Kidney (tissue), 14 donors: Measurements from ENCODE around the gene ZNF280B. TPM values are rescaled to one million over a fixed set of nuclear protein-coding genes. Genes with fewer than 3 reads are reported as not detected.
"Not testable (repeated sequence)": the region's sequence is repeated elsewhere in the genome, so short reads cannot be mapped to it uniquely, and the experiment has no call there.

Experiments
- DNase-seq, 5 donors: peaks; one replicate each; pipeline ENCODE4 v3.0.0-alpha.2; 2013 to 2020
- FAIRE-seq: peaks from 2 replicates; lab custom pipeline; 2012; peaks lifted over from hg19 to GRCh38; lab: Jason Lieb, UNC
- H3K27ac ChIP-seq, 2 donors: one replicate each; pipeline ENCODE4 v1.7.0; 2013; ENCODE audit warnings: low read depth in 2 of 2, low read length in 2 of 2, inconsistent platforms in 1 of 2
- H3K27me3 ChIP-seq: one replicate; pipeline ENCODE4 v1.7.1; 2013; ENCODE audit warnings: low read length, inconsistent platforms; ENCODE audit not compliant: control insufficient read depth, insufficient read depth
- H3K36me3 ChIP-seq, 3 donors: one replicate each; pipeline versions ENCODE4 v1.7.0 to v1.7.1; 2013; ENCODE audit warnings: low read length in 3 of 3, control low read depth in 1 of 3, inconsistent platforms in 1 of 3; ENCODE audit not compliant: insufficient read depth in 3 of 3, control insufficient read depth in 2 of 3
- H3K4me1 ChIP-seq, 3 donors: one replicate each; pipeline versions ENCODE4 v1.7.0 to v1.7.1; 2013; ENCODE audit warnings: low read length in 3 of 3, inconsistent platforms in 1 of 3, low read depth in 1 of 3; ENCODE audit not compliant: control insufficient read depth in 2 of 3, insufficient read depth in 2 of 3
- H3K4me3 ChIP-seq, 3 donors: one replicate each; pipeline versions ENCODE4 v1.7.0 to v1.8.1; 2013; ENCODE audit warnings: low read length in 3 of 3, control low read depth in 1 of 3, inconsistent platforms in 1 of 3
- H3K9ac ChIP-seq, 3 donors: one replicate each; pipeline versions ENCODE4 v1.7.0 to v1.7.1; 2013; ENCODE audit warnings: low read length in 3 of 3, control low read depth in 1 of 3, inconsistent platforms in 1 of 3
- H3K9me3 ChIP-seq, 3 donors: one replicate each; pipeline versions ENCODE4 v1.7.0 to v1.7.1; 2013; ENCODE audit warnings: low read length in 3 of 3, control low read depth in 1 of 3, inconsistent platforms in 1 of 3; ENCODE audit not compliant: control insufficient read depth in 2 of 3, insufficient read depth in 1 of 3
- CTCF ChIP-seq: IDR thresholded peaks from 3 replicates; pipeline ENCODE4 v1.5.1; 2012; ENCODE audit warnings: mild to moderate bottlenecking, moderate library complexity, borderline replicate concordance; ENCODE audit not compliant: insufficient read depth; ENCODE audit errors: extremely low read depth
- intact Hi-C: fragments of 100-400 bp; cut with DNase I; formaldehyde crosslinking; loops from one replicate; pipeline ENCODE4 v1.11.1; 2022
- polyA plus RNA-seq: library from polyadenylated mRNA; stranded (reverse); fragments of 350-450 nt; fragmentation: Illumina TruSeq; extraction: RNeasy Lipid Tissue Mini Kit (QIAGEN cat#74804); gene quantifications from one replicate; pipeline ENCODE4 v1.2.3, GENCODE V29; 2014; ENCODE audit warnings: low read depth, low replicate concordance; ENCODE audit not compliant: insufficient read depth
- total RNA-seq: library from RNA; stranded (reverse); fragmentation: NEBNext Ultra II Directional; extraction: Animal tissue kit (Norgen Biotek cat#: 25700); gene quantifications from one replicate; pipeline ENCODE4 v1.2.1, GENCODE V29; 2021
- donor health status: control.
- donor health status: control.
- donor health status: control.
- donor health status: control.
- donor health status: control.
- donor health status: DM: yes; HTN: yes; CAD: no.
- donor health status: Normal renal cell carcinoma (clear cell type).

Gene ZNF280B
- total and polyA plus RNA-seq, 2 donors from 2014 or later, result 0.26 to 1.0 TPM

- TF ChIP-seq CTCF, result no peak
- H3K4me1 ChIP-seq, result no peaks in the 10 kb centered on the region
- no peak overlapping the region for H3K9ac ChIP-seq
- no peak overlapping the region for H3K27ac ChIP-seq
- H3K27me3 ChIP-seq, result no peaks in the 10 kb centered on the region
- no peak overlapping the region for H3K4me3 ChIP-seq
- FAIRE-seq (no peak), DNase-seq (no peak)
- no peaks in the 10 kb centered on the region for H3K36me3 ChIP-seq
- H3K9me3 ChIP-seq, result no peaks in the 10 kb centered on the region
- intact Hi-C loops, result no loop called here
These were observed 8.4 kb upstream of the ZNF280B start for GRCh38 chr22:22516992-22517391.

DNA sequence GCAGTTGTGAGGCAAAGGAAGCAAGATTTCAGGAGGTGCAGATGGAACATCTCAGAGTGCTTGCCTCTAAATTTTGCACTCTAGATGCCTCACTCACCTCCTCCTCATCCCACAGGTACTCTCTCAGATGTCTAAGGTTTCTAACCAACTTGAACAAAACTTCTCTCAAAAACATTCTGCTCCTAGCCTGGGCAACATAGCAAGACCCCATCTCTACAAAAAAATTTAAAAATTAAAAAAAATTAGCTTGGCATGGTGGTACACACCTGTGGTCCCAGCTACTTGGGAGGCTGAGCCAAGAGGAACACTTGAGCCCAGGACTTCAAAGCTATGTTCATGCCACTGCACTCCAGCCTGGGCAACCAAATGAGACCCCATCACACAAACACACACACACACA is 7.3 kb upstream of the ZNF280B start:
- Histone ChIP-seq H3K9me3 (no peaks in the 10 kb centered on the region), H3K4me1 (no peaks in the 10 kb centered on the region), H3K27ac (no peak overlapping the region), H3K4me3 (no peak overlapping the region), H3K27me3 (no peaks in the 10 kb centered on the region), H3K36me3 (no peaks in the 10 kb centered on the region), H3K9ac (no peak overlapping the region)
- DNase-seq (no peak), FAIRE-seq (no peak)
- no peak for TF ChIP-seq CTCF
- intact Hi-C loops, result no loop called here

GRCh38 chr22:22514431-22514830 is 5.9 kb upstream of the ZNF280B start:
- FAIRE-seq, H3K27me3 ChIP-seq, H3K4me3 ChIP-seq, H3K4me1 ChIP-seq, H3K9me3 ChIP-seq, DNase-seq, H3K9ac ChIP-seq, H3K27ac ChIP-seq, H3K36me3 ChIP-seq, intact Hi-C loops: not testable (repeated sequence)

DNA sequence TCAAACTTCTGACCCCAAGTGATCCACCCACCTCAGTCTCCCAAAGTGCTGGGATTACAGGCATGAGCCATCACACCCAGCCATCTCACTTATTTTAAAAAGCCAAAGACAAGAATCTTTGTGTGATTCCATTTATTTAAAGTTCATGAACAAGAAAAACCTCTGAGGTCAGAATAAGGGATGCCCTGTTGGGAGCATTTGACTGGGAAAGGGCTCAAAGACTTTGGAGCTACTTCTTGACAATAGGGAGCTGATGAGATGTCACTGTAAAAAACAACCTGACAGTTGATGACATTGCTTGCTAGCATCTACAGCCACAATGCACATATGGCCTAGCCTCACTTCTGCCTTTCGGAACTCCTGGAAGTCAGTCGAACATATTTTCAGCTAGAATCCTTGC is 5.1 kb upstream of the ZNF280B start:
- Histone ChIP-seq H3K27me3 (no peaks in the 10 kb centered on the region), H3K36me3 (no peaks in the 10 kb centered on the region), H3K9me3 (peaks cover 0 to 4% (median 0%) of the 10 kb centered on the region in 3 donors), H3K4me3 (no peak overlapping the region), H3K4me1 (no peaks in the 10 kb centered on the region), H3K27ac (no peak overlapping the region), H3K9ac (no peak overlapping the region)
- DNase-seq (no peak), FAIRE-seq (no peak)
- TF ChIP-seq CTCF, result no peak
- intact Hi-C loops, result no loop called here
